Stimulated activated CD8-positive, alpha-beta memory T cell treated with anti-CD3 and anti-CD28 coated beads, Interleukin-12 subunit alpha, Interleukin-12 subunit beta, amount 100 ng/mL, for 24 hours (primary cell): ENCODE results near the gene SYNE1.
"Not testable (repeated sequence)": the region's sequence is repeated elsewhere in the genome, so short reads cannot be mapped to it uniquely, and the experiment has no call there.

Experiments used
- DNase-seq: peaks from one replicate; pipeline ENCODE4 v3.0.0-alpha.2; 2020; ENCODE audit errors: extremely low read depth

SYNE1 gene, protein sequence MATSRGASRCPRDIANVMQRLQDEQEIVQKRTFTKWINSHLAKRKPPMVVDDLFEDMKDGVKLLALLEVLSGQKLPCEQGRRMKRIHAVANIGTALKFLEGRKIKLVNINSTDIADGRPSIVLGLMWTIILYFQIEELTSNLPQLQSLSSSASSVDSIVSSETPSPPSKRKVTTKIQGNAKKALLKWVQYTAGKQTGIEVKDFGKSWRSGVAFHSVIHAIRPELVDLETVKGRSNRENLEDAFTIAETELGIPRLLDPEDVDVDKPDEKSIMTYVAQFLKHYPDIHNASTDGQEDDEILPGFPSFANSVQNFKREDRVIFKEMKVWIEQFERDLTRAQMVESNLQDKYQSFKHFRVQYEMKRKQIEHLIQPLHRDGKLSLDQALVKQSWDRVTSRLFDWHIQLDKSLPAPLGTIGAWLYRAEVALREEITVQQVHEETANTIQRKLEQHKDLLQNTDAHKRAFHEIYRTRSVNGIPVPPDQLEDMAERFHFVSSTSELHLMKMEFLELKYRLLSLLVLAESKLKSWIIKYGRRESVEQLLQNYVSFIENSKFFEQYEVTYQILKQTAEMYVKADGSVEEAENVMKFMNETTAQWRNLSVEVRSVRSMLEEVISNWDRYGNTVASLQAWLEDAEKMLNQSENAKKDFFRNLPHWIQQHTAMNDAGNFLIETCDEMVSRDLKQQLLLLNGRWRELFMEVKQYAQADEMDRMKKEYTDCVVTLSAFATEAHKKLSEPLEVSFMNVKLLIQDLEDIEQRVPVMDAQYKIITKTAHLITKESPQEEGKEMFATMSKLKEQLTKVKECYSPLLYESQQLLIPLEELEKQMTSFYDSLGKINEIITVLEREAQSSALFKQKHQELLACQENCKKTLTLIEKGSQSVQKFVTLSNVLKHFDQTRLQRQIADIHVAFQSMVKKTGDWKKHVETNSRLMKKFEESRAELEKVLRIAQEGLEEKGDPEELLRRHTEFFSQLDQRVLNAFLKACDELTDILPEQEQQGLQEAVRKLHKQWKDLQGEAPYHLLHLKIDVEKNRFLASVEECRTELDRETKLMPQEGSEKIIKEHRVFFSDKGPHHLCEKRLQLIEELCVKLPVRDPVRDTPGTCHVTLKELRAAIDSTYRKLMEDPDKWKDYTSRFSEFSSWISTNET (N-terminal part only)

DNA sequence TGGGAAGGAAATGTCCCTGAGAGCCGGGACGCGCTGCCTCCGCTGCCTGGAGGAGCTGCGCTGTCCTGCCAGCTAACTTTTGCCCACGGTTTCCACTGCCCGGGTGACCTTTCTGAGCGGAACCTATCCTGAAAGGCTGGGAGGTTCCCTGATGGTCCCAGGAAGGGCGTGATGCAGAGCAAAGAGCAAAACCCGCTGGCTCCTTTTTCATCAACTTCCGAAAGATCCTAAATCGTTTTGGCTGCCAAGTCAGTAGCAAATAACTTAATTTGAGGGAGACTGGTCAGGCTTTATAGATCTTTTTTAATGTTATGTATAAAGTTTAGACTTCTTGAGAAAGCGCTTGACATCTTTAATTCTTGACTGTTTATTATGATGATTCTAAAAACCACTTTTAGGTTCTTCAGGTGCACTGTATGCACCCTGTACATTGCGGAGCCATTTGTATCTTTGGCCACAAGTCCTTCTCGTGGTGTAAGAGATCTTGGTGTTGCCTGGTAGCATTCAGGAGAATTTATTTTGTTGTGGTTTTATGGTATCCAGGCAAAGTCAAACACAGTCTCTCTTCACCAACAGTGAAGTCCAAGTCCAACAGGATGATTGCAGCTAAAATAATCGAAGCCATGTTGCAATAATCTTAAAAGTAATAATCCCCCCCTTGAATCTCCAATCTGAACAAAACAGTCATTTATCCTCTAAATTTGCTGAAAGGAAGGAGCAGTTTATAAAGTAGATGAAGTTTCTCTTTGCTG, at the start of gene SYNE1:
Gene SYNE1, minus strand, starts transcription at position 67 of the 752 bp plus-strand sequence. CDS start 9,031 bp downstream, outside the sequence.
- no peak for DNase-seq

DNA sequence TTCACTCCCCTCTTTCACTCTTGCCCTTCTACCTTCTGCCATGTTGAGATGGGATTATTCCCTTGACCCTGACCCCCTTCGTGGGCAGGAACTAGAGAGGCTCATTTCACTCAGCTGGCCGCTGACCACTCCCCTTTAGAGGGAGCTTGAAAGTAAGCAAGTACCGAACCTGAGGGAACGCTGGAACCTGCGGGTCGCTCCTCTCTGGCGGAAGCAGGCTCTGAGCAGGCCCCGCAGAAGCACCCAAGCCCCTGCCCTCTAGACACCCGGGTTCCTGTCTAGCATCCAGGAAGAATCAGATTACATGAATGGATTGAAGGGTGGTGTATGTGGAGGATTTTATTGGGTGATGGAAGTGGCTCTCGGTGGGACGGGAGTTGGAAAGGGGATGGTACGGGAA, 48.7 kb upstream of the SYNE1 start:
- no peak for DNase-seq

DNA sequence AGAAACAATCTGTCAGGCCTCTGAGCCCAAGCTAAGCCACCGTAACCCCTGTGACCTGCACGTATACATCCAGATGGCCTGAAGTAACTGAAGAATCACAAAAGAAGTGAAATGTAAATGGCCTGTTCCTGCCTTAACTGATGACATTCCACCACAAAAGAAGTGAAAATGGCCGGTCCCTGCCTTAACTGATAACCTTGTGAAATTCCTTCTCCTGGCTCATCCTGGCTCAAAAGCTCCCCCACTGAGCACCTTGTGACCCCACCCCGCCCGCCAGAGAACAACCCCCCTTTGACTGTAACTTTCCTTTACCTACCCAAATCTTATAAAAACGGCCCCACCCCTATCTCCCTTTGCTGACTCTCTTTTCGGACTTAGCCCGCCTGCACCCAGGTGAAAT, 45.8 kb upstream of the SYNE1 start:
- not testable (repeated sequence) for DNase-seq

DNA sequence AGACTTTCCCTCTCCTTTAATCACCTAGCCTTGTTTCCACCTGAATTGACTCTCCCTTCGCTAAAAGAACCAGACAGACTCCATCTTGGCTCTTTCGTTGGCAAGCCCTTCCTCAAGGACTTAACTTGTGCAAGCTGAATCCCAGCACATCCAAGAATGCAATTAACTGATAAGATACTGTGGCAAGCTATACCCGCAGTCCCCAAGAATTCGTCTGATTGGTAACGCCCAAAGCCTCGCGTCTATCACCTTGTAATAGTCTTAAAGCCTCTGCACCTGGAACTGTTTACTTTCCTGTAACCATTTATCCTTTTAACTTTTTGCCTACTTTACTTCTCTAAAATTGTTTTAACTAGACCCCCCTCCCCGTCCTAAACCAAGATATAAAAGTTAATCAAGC, 45.0 kb upstream of the SYNE1 start:
- DNase-seq: no peak

DNA sequence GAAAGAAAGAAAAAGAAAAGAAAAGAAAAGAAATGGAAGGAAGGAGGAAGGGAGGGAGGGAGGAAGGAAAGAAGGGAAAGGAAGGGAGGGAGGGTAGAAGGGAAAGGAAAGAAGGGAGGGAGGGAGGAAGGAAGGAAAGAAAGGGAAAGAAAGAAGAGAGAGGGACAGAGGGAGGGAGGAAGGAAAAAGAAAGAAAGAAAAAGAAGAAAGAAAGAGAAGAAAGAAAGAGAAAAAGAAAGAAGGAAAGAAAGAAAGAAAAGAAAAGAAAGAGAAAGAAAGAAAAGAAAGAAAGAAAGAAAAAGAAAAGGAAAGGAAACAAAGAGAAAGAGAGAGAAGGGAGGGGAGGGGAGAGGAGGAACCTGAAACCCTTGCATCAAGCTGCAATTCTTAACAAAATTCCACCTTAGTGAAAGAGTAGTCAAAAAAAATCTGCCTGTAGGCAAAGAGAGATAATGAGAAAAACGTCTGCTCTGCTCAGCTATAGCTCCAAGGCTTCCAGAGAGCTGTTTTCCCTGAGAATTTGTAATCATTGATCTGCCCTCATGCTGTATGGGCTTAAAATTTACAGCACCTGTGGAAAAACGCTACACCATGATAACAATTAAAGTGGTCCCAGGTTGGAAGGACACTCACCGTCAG, 43.8 kb upstream of the SYNE1 start:
- no peak for DNase-seq

DNA sequence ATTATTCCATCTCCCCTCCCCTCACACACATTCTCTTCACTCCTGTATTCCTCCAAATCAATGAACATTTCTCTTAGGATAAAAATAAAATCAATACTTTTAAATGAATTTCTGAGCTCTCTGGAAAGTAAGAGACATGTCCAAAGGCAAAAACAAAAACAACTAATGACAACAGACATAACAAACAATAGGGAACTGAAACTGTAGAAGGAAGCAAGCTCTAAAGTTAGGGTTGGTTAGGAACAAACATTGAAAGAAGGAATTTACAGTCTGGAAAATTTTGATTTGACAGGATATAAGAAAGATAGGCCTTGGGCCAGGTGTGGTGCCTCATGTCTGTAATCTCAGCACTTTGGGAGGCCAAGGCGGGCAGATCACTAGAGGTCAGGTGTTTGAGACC, 43.0 kb upstream of the SYNE1 start:
- no peak for DNase-seq

DNA sequence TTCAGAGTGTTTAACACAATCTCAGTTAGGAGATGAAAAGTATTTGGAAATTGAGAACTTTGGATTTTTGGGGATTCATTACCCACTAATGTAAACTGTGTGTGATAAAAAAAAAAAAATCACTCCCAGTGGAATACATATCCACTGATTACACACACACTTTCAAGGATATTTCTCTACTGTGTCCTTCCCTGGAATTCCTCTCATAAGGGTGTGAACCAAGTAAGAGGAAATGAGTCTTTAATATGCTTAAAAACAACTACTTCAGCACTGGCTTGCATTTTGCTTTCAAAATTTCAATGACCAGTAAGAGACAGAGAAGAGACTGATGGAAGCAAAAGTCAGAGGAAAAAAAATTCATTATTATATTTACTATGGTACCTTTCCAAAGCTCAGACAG, 36.1 kb upstream of the SYNE1 start:
- no peak for DNase-seq

DNA sequence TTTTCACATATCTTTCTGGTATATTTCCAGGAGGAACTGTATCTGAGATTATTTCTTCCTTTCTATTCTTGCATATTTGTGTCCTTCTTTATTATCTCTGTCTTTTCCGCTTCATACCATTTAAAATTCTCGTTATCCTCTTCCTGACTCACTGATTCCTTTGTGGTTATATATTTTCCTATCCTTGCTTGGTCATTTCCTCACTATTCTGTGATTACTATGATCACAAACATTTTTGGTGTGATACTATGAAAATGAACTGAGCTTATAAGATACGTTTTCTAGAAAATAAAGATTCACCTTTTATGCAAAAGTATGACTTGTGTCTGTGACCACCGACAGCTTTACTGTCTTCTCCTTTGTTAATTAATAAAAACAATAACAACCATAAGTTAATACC, 34.0 kb upstream of the SYNE1 start:
- no peak for DNase-seq

DNA sequence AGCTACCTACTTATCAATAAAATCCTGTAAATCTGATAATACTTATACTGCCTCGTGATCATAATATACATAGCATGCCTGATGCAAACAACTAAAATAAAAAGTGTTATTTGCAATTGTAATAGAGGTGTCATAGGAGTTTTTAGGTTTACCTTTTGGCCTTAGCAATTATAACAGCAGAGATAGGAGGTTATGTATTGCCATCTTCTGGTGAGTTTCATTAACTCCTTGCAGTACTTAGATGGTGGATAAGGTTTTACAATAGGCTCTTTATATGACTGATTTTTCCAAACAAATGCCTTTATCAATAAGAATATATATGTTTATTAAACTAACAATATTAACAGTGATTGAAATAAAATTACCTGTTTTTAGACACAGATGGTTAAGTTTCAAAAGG, 32.7 kb upstream of the SYNE1 start:
- DNase-seq: no peak

DNA sequence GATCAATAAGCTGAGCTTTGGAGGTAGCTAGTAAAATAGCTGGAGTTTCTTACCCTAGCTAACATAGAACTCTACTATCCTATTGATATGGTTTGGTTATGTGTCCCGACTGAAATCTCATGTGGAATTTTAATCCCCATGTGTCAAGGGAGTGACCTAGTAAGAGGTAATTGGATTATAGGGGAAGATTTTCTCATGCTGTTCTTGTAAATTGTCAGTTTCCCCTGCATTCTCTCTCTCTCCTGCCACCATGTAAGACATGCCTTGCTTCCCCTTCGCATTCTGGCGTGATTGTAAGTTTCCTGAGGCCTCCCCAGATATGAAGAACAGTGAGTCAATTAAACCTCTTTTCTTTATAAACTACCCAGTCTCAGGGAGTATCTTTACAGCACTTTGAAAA, 24.6 kb upstream of the SYNE1 start:
- DNase-seq: no peak

DNA sequence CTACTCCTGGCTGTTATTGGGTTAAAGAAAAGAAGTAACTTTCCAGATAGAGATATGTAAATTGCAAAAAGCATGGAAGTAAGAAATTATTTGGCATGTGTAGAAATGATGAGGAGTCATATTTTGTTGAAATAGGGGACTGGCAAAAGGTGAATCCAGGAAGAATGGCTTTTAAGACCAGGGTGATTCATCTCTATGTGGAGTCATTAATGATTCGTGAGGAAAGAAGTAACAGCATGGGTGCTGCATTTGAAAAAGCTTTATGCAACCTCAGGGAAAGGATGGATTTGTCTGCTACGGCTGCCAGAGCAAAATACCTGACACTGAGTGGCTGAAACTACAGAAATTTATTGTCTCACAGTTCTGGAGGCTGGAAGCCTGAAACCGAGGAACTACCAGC, 14.8 kb upstream of the SYNE1 start:
- DNase-seq: no peak

DNA sequence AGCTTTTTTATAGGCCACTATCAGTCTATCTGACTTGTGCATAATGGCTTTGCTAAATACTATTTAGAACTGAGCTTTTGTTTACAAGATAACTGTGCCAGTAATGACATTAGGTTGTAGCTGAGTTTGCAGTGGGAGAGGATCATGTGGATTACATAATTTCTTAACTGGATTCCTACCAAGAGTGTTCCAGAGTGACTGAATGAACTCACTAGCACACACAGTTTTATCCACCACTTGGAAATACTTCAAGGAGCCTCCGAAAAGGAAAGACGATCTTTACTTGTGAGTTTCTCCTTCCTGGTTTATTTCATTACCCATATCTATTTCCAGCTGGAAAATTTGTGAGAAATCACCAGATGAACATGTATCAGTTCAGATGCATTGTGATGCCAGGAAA, 10.9 kb upstream of the SYNE1 start:
- DNase-seq: no peak

DNA sequence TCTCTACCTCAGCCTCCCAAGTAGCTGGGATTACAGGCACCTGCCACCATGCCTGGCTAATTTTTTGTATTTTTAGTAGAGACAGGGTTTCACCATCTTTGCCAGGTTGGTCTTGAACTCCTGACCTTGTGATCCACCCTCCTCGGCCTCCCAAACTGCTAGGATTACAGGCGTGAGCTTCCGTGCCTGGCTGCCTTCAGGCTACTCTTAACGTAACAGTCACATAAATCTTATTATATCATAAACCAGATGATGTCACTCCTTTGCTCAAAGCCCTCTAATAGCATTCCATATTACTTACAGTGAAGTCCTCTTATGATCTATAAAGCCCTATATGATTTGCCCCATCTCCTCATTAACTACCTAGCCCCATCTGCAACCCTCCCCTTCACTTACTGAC, 9.6 kb upstream of the SYNE1 start:
- DNase-seq: not testable (repeated sequence)

DNA sequence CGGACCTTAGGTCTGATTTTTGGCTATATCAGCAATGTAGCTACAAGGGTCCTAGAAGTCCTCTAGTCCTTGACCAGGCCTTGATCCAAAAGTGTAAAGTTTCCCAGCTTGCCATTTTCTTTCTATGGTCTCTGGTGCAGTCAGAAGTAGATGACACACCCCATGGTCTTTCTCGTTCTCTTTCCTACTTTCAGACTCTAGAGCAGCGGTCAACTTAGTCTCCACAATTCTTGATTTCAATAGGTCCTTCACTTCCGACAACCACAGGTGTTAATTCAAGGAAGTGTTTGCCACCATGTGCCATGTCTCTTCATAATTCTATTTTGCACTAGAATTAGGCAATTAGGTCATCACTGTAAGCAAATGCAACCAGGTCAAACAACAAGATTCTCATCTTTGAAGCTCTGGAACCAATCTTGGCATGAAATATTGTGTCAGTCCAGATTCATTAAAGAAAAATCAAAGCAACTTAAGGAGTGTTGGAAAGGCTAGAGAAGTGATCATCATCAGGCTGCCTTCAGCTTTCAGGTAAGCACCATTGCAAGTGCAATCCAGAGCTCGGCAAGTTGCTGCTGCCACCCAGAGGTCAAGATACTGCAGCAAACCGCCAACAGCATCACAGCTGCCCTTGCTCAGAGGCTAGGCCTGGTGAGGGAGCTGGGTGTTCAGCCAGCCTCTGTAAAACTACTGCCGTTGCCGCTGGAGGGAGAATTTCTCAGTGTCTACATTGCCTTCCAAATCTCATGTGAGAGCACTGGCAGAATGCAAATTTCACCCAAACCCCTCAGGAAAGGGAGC, 5.6 kb upstream of the SYNE1 start:
- DNase-seq: no peak

DNA sequence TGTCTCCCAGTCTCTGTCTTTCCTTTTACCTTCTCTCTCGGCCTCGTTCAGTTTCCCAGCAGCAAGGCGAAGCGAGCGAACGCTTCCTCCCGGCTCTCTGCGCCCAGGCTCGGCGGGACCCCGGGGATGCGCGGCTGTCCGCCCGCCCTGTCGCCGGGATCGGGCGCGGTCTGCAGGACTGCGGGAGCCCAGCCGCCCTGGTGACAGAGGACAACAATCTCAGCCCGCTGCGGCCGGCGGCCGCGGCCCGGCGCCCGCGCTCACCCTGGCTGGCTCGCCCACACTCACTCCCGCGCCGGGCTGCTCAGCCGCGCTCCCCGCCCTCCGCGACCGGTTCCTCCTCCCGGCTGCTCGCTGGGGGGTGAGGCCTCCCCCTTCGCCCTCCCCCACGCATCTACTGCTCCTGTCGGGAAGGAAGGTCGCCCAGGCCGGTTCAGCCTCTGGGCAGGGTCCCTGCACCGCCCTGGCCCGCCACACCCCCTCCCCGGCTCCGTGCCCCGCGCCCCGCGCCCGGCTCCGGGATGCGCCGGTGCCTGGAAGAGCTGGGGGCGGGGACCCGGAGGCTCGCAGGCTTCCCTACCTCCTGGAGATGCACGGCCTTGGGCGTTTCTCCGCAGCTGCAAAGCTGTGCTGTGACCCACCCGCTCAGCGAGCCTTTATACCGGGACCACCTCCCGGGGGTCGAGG, 410 bp downstream of the SYNE1 start:
- no peak for DNase-seq

DNA sequence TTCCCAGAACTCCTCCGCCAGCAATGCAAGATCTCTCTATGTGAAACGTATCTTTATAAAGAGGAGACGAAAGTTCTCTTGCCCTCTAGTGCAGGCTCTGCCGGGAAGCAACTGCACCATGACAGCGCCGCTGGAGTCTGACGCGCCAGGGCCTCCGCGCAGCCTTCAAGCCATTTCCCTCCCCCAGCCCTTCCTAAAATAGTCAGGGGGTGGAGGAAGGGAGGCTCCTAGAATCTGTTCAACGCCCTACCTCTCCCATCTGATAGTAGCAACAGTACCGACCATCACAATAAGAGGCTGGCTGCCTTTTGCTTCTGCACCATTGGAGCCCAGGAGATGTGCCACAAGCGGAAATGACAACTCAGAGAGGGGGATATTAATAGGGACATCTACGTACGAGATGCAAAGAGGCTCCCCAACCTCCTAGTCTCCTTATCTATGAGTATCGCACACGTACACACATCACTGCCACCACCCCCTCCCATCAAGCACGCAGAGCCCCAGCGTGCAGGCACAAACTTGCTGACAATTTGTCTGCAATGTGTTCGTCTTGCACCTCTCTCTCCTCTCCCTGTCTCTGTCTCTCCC, 1.0 kb downstream of the SYNE1 start:
- no peak for DNase-seq

DNA sequence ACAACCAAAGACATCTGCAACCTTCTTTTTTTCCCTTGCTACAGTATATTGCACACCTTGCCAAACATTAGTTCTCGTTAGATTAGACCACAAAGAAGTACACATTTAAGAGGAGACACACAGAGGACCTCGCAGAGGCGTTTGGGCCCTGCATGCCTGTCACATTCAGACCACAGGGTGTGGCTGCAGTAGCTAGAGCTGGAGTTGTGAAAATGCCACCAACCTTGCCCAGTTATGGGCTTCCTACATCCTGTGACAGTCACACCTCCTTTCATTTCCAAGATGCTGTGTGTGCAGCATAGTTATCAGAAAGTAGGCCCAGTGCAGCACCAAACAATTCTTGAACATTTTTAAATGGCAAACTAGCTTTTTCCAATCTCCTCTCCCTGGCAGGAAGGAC, 2.4 kb downstream of the SYNE1 start:
- DNase-seq: no peak

DNA sequence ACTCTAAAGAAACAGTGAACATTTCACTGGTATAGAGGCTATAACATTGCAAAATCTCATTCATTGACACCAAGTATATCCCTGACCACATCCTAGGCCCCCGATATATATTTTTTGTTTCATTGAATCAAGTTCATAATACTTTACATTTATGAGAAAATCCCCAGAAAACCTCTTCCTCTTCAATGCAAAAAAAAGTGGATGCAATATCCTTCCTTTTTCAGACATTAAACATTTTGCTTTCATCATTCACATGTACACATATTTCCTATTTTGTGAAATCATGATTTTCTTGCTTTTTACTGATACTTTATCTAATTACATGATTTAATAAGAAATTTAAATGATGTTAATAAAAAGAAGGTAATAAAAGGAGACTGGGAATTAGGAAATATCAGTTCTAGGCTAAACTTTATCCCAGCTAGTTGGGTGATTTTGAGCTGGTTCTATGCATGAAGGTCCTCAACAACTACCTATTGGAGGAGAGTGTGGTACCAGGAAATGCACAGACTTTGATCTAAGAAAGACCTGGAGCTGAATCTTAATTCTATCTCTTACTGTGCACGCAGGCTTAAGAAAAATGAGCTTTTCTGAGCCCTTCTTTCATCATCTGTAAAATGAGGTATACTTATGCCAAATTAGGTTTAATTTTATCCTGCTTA, 4.9 kb downstream of the SYNE1 start:
- DNase-seq: no peak

DNA sequence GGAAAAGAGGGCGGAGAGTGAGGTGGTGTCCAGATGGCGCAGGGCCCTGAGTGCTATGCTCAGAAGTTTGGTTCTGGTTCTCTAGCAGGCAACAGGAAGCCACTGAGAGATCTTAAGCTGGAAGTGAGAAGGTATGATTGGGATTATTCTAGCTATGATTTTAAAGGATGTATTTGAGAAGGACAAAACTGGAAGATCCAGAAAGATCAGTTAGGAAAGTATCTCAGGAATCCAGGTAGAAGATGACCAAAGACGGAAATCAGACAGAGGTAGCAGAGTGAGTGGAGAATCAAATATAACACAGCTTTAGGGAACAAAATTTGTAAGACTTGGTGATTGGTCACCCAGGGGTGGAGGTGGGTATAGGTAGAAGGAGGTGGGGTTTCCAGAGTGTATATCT, 5.8 kb downstream of the SYNE1 start:
- DNase-seq: no peak
